NCI-H345 treated with DMSO at 0.1 percent for 48 hours (cell line): ENCODE results near the gene PATE2.

Source experiments
- DNase-seq: peaks from one replicate; lab custom pipeline; 2025; ENCODE audit not compliant: unreplicated experiment; lab: John Stamatoyannopoulos, UW

PATE2 gene

DNA sequence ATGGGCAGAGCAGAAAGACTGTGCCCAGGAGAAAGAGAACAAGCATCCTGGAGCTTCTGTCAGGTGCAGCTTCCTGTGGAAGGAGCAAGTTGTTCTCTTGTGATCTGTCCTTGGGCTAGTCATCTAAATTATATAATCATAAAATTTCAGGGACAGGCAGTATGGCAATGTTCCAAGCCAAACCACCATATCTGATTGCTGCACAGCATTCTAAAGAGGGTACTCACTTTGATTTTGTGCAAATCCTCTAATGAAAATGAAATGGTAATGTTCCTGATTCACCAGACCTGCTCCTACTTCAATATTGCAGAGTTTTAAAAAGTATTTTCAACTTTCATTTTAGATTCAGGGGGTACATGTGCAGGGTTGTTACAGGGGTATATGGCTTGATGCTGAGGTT, at the start of gene PATE2:
Gene PATE2 (minus strand): TSS at position 101 of the 400 bp plus-strand sequence. CDS start 55 bp downstream, at position 46.
- DNase-seq = no peak

DNA sequence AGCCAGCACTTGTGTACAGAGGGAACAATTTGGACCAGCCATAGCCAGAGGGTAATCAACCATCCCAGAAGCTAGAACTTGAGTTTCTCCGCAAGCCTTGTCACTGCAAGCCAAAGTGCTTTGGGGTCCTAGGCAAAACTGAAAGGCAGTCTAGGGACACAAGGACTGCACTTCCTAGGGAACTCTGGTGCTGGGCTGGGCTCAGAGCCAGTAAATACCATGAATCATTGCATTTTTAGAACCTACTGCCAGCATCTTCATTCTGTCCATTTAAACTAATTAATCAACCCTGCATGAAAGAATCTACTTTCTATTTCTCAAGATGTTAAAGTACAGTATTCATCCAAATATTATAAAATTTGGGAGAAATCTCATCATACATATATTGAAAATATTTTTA, 29.3 kb upstream of the PATE2 start:
- DNase-seq = no peak

DNA sequence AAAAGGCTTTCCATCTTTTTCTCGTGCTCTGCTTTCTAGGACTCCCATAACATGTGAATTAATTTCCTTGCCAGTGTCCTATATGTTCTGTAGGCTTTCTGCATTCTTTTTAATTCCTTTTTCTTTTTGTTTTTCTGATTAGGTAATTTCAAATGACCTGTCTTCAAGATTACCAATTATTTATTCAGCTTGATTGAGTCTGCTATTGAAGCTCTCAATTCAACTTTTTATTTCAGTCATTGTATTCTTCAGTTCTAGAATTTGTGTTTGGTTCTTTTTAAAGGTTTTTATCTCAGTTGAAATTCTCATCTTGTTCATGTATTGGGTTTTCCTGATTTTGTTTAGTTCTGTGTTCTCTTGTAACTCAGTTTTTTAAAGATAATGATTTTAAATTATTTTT, 23.8 kb upstream of the PATE2 start:
- no peak for DNase-seq

DNA sequence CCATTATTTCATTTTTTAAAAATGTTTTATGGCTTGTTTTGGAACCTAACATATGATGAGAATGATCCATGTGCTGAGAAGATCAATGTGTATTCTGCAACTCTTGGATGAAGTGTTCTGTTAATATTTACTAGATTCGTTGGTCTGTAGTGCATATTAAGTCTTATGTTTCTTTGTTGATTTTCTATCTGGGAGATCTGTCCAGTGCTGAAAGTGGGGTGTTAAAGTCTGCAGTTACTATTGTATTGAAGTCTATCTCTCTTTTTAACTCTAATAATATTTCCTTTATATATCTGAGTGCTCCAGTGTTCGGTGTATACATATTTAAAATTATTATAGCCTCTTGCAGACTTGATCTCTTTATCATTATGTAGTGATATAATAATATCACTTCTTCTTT, 21.2 kb upstream of the PATE2 start:
- no peak for DNase-seq

DNA sequence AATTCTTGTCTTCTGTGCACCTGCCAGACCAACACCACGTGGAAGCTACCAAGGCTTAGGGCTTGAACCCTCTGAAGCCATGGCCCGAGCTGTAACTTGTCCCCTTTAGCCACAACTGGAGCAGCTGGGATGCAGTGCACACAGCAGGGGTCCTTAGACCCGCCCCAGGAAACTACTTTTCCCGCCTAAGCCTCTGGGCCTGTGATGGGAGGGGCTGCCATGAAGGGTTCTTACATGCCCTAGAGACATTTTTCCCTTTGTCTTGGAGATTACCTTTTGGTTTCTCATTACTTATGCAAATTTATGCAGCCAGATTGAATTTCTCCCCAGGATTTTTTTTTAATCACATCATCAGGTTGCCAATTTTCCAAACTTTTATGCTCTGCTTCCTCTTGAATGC, 19.0 kb upstream of the PATE2 start:
- DNase-seq = no peak

DNA sequence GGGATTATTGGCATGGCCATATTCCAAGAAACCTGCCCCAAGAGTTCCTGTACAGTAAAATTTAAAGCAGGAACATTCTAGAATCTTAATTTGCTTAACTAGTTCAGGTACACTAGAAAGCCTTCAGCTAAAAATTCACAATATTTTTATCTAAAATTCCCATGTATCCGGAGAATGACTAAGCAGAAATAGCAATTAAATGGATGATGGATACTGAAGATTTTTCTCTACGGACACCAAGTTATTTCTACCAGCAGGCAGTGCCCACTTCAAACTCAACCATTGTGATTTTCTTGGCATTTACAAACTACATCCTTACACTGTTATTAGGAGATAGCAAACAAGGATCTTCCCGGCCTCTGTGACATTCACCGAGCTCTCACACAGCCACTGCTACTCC, 12.2 kb upstream of the PATE2 start:
- no peak for DNase-seq

DNA sequence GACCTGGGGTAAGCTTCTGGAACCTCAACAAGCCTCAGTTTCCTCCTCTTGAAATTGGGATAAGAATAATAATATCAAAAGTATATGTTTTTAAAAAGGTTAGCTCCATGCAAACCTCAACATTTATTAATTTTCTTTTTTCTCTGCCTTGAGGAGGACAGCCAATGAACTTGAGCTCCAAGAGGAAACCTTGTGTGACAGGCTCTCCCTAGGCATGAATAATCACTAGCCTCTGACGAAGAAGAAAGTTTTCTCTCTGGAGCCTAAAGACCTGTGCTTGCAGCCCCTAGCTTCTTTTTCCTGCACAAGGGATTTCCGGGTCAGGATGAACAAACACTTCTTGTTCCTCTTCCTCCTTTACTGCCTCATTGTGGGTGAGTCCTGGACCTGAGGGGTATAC, 9.2 kb upstream of the PATE2 start, which contains the start of gene PATE3:
Gene PATE3 (plus strand): TSS at position 301 of the 400 bp plus-strand sequence. CDS start 25 bp downstream, at position 326.
- DNase-seq = no peak

DNA sequence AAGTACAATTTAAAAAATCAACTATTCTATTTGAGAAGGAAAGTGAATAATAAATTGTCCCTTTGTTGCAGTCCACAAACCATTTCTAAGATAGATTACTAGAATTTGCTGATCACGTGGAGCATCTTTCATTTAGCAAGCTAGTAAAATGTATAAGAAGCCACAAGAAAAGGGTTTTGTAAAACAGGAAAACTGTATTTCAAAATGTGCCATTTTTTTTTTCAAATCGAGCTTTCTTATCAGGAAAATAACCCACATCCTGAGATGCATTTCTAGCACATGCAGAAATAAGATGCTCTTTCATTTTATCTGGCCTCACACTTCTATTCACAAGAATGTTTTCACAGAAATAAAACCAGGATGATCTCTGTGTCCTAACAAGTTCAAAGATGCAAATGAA, 6.0 kb upstream of the PATE2 start:
- no peak for DNase-seq

DNA sequence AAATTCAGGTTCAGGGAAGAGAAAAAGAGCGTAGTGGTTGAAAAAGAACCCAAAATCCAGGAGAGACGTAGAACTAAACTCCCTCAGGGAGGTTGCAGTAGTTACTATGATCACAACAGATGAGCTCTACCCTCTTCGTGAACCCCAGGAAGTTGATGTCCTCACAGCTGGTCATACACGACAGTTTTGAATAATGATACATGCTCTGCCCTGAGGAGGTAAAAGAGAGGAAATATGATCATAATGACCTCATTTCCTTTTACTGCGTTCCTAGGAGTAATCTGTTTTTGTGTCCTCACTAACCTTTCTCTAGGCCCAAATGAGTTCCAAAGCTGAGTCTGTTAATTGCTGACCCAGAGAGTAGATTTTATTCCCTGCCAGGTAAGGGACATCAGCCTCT, 1.3 kb downstream of the PATE2 start:
- DNase-seq = no peak

DNA sequence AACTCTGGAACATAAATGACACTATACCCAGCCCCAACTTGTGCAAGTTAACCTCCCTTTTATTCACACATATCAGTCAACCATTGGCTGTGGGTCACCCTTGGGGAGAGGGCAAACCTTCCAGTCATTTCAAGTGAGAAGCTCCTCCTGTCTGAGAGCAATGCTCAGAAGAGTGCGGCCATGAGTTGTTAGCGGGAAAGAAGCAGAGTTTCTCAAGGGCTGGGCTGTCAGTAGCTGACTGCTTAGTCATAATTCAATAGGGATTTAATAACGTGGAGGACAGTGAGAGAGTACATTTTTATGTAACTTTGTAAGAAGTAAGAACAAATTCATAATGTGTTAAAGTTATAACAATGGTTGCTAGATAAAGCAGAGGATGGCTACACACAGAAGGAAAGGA, 5.1 kb downstream of the PATE2 start:
- no peak for DNase-seq

DNA sequence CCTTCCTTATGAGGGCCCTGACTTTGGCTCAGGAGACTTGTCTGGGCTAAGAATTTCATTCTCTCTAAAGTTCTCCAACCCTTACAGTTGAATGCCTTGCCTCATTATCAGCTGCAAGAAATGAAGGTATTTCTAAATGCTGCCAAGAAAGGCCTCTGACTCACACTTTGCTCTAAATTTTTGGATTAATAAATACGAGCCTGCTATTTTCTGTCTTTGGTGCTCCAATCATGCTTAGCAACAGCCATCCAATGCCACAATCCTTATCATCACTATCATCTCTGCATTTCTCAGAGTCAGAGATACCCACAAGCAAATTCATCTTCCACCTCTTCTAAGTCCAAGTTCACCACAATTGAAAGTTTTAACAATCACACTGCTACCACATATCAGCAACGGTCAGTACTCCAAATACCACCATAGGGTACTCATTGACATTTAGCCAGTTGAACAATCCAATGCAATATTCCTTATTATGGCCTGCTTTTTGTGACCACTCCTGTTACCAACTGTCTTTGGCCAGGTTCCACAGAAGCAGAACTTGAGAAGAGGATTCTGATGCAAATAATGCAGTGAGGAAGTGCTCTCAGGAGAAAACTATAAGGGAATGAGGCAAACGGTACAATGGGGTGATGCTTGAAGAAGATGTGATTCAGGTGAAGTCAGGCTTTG, 5.7 kb downstream of the PATE2 start:
- DNase-seq = no peak

DNA sequence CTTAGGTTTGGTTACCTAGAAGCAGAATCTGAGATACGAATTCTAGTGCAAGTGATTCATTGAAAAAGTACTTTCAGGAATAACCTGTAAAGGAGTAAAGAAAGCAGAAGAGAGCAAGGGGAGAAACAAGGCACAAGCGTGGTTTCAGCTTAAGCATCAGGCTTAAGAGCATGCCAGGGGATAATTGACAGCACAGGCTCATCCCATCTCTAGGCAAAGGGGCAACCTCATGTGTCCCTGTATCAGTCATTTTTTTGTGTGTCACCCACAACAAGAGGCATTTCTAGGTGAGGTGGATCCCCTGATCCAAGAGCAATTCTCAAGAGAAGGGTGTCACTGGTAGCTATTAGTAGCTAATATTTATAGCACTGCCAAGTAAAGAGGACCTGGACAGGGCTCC, 8.0 kb downstream of the PATE2 start:
- DNase-seq = no peak

DNA sequence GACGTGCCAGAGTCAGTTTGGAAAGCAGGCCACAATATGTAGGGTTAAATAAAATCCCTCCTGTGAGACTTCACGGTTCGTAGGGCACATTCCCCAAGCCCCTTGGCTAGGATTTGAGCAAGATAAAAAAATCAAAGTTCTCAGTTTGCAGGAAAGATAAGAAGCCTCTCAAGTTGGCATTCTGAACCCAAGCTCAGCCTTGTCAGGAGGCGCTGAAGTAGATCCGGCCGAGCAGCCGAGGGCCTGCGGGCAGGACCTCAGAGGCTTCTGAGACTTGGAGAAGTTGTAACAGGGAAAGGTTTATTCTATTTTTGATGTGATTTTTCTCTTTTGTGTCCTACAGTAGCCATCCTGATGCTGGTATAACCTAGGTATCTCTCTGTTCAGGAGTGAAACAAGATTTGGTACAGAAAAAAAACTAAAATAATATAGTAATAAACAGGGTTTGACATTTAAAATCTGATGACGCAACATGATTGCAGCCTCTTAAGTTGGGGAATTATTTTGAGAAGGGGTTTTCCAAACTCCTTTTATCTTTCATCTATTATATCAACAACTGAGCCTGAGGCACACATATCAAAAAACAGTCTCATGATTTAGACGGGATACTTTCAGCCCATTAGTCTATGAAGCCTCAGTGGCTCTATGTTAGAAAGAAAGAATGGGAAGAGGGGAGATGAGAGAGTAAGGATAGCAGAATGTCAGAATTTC, 10.1 kb downstream of the PATE2 start:
- no peak for DNase-seq

DNA sequence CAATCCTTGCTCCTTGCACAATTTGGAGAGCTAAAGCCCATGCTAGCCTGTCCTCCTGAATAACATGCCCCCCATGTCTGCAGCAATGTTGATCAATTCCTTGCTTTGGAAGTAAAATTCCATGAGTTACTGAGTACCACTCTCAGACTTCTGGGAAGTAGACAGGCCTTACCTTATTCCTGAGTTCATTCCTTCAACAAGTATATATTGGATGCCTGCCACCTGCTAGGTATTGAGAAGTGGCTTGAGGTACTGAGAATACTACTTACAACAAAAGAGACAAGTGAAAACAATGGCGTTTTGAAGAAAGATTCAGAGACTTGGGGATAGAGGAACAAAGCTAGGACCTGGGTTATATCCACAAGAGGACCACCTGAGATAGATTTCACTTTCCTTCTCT, 12.4 kb downstream of the PATE2 start:
- no peak for DNase-seq

DNA sequence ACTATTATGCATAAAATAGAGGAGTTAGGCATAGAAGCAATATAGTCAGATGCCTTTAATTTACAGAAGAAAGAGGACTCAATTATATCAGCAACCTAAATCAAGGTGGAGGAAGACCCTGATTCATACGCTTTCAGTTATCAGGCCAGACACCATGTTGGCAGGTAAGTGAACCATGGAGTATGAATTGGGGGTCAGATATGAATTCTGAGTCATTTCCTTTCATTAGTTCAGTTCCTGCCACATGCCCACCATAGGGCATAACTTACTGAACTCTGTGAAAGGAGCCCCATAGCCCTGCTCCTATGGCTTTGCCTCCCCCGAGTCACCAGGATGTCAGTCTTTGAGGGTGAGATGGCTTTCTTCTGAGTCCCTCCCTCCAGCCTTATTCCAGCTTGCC, 15.1 kb downstream of the PATE2 start:
- no peak for DNase-seq

DNA sequence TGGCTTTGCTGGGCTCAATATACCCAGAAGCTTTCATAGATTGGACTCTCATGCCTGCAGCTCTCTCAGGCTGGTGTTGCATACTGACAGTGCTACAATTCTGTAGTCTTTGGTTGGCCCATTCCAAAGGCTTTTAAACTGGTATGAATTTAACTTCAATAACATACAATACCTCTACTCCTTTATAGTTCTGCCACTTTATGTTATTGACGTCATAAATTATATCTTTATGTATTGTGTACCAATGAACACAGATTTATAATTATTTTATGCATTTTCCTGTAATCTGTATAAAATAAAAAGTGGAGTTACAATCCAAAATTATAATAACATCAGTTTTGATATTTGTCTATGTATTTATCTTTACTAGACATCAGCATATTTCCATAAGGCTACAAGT, 16.2 kb downstream of the PATE2 start:
- DNase-seq = no peak

DNA sequence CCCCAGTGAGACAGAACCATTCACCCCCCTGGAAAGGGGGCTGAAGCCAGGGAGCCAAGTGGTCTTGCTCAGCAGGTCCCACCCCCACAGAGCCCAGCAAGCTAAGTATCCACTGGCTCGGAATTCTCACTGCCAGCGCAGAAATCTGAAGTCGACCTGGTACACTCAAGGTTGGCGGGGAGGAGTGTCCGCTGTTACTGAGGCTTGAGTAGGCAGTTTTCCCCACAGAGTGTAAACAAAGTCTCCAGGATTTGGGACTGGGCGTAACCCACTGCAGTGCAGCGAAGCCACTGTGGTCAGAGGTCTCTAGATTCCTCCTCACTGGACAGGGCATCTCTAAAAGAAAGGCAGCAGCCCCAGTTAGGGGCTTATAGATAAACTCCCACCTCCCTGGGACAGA, 22.6 kb downstream of the PATE2 start:
- DNase-seq = no peak

DNA sequence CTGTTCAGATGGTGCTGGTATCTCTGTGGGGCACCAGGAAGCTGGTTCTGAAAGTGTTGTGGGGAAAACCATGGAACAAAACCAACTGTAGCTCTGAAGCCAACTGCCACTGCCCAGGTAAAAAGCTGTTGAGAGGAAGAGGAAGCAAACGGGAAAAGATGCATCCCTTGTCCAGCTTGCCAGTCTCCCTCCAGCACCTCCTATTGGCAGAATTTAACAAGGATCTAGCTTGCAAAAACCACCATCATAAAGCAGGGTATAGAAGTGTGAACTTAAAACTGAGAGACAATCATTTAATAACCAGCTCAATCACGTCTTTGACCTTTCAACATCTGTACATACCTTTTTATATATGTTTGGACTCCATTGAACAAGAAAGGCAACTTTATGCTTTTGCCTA, 28.0 kb downstream of the PATE2 start:
- no peak for DNase-seq

DNA sequence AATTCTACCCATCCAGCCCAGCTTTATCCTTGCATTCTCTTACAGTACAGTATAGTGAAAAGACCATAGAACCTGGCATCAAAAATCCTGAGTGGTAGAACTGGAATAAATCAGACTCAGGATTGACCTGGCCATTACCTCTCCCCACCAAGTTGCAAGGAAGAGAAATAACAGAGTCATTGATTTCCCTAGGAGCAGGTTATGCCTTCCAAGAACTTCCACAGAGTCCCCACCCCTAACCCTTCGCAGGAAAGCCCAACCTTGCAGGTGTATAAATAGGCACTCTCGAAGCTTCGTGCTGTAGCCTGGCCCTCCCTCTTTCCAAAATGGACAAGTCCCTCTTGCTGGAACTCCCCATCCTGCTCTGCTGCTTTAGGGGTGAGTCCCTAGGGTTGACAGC, 32.6 kb downstream of the PATE2 start, which contains the start of gene PATE1:
Gene PATE1 (plus strand): TSS at position 301 of the 400 bp plus-strand sequence. CDS start 26 bp downstream, at position 327.
- DNase-seq = no peak

DNA sequence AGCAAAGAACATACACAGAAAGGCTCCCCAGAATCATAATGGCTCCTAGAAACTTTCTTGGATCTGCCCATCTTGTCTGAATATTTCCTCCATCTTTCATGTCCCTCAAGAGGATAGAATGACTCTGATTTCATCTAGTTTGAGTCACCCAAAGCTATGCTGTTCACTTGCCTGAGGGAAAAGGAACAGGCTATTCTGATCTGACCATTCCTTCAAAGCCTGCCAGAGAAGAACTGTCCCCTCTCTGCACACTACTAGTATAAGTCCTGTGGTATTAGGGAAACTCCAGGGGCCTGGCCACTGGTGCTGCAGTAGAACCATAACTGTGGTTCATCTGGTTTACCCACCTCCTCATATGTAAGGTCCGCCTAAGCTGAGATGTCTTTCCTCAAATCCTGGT, 34.9 kb downstream of the PATE2 start:
- no peak for DNase-seq

DNA sequence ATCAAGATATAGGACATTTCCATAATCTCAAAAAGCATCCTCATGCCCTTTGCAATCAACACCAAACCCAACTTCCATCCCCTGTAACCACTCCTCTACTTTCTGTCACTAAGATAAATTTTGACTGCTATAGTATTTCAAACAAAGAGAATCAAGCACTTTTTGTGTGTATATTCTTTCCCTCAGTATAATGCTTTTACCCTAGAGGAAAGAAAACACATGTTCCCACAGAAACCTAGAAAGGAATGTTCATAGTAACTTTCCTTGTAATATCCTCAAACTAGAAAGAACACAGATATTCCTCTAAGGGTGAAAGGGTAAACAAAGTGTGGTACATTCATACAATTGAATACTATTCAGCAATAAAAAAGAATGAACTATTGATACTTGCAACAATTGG, 38.0 kb downstream of the PATE2 start:
- DNase-seq = no peak

DNA sequence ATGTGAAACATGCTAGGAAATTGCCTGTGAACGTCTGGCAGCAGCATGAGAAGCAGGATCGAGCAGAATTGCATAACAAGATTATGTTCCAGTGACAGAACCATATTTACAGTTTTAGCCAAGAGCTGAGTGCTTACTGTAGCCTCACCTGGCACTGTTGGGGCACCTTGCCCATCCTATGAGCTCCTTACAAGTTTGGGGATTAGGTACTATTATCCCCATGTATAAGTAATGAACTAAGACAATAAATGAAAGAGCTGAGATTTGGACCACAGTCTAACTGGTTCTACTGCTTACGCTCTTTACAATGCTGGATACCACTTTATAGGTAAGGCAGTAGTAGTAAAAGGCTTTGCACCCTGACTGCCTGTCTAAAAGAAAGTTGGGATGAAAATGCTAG, 49.7 kb downstream of the PATE2 start:
- DNase-seq = no peak
